ENCODE measurements around the gene CNTN5. TPM values are rescaled to one million over a fixed set of nuclear protein-coding genes. Genes with fewer than 3 reads are reported as not detected.
"Not testable (repeated sequence)": the region's sequence is repeated elsewhere in the genome, so short reads cannot be mapped to it uniquely, and the experiment has no call there.

CNTN5 gene
- total RNA-seq, 2 donors from 2014 or later = not detected

DNA sequence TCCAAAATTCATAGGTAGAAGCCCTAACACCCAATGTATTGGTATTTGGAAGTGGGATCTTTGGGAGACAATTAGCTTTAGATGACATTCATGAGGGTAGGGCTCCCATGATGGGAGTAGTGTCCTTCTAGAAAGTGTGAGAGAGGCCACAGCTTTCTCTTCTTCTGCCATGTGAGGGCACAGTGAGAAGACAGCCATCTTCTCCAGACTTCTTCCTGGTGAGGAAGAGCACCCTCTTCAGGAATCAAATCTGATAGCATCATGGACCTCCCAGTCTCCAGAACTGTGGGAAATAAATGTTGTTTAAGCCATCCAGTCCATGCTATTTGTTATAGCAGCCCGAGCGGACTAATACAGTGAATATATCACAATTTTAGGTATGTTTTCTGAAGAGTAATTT, 96.9 kb downstream of the CNTN5 start:
- H3K36me3 Mint-ChIP-seq (ENCODE audit: low read depth) = no peaks in the 10 kb centered on the region
- ATAC-seq (replicated peaks) = no peak
- no peak overlapping the region for H3K27ac Mint-ChIP-seq
- H3K27me3 Mint-ChIP-seq = no peaks in the 10 kb centered on the region
- H3K9me3 Mint-ChIP-seq = peaks cover 18% of the 10 kb centered on the region
- no peak overlapping the region for H3K4me3 Mint-ChIP-seq
- no peaks in the 10 kb centered on the region for H3K4me1 Mint-ChIP-seq

DNA sequence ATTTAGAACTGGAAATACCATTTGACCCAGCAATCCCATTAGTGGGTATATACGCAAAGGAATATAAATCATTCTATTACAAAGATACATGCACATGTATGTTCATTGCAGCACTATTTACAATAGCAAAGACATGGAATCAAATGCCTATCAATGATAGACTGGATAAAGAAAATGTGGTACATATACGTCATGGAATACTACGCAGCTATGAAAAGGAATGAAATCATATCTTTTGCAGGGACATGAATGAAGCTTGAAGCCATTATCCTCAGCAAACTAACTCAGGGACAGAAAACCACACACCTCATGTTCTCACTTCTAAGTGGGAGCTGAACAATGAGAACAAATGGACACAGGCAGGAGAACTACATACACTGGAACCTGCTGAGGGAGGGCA, 113.1 kb downstream of the CNTN5 start:
- H3K4me3 Mint-ChIP-seq; H3K4me1 Mint-ChIP-seq; H3K36me3 Mint-ChIP-seq (ENCODE audit: low read depth); H3K27ac Mint-ChIP-seq; H3K27me3 Mint-ChIP-seq; ATAC-seq (replicated peaks): not testable (repeated sequence)
- H3K9me3 Mint-ChIP-seq = peaks cover 28% of the 10 kb centered on the region

DNA sequence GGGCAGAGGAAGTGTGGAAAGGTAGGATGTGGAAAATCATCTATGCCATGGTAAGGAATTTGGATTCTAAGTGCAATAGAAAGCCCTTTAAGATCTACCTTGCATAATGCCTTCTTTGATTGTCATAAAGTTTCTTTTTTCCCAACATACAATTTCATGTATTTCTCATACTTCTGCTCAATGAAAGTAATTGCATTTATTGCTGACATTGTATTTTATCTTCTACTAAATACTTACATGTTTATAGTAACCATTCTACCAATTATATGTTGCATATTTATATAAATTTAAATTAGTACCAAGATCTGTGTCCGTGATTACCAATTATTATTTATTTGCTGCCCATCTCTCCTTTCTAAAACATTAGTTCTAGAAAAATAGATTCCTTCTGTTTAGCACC, 114.8 kb downstream of the CNTN5 start:
- Mint-ChIP-seq H3K27me3 (no peaks in the 10 kb centered on the region), H3K36me3 (ENCODE audit: low read depth) (no peaks in the 10 kb centered on the region), H3K9me3 (peaks cover 18% of the 10 kb centered on the region), H3K4me1 (no peaks in the 10 kb centered on the region), H3K4me3 (no peak overlapping the region), H3K27ac (no peak overlapping the region)
- no peak for ATAC-seq (replicated peaks)

DNA sequence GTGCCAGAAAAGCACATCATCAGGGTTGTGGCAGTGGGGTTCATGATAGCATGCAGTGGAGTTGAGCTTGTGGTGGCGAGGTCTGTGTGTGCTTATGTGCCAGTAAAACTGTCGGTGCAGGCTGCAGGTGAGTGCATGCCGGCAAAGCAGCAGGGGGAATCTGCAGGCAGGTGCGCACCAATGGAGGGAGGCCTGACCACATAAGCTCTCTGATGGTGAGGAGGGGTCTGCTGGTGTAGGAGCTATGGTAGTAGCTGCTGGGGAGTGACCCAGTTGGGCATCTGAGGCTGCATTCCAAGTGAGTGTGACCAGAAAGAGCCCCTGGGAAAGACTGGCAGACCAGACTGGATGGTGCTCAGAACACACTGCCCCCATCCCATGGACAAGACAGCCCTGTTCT, 121.5 kb downstream of the CNTN5 start:
- no peak for ATAC-seq (replicated peaks)

DNA sequence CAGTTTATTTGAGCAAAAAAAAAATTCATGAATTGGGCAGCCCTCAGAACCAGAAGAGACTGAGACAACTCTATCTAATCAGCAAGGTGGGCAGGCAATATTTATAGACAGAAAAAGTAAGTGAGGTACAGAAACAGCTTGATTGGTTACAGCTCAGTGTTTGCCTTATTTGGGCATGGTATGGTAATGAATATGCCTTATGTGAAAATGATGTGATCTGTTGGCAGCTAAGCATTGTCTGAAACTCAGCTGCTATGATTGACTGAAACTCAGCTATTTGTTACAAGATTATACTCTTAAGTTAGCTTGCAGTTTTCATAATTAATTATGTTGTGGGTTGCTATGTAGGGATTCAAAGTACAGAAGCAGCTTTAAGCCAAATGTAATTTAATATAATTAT, 127.6 kb downstream of the CNTN5 start:
- H3K27me3 Mint-ChIP-seq = no peaks in the 10 kb centered on the region
- no peaks in the 10 kb centered on the region for H3K4me1 Mint-ChIP-seq
- no peak overlapping the region for H3K27ac Mint-ChIP-seq
- no peak overlapping the region for H3K4me3 Mint-ChIP-seq
- peaks cover 5% of the 10 kb centered on the region for H3K9me3 Mint-ChIP-seq
- H3K36me3 Mint-ChIP-seq (ENCODE audit: low read depth) = no peaks in the 10 kb centered on the region
- ATAC-seq (replicated peaks) = no peak

More for the DNA sequence above, 121.5 kb downstream of the CNTN5 start:
- H3K9me3 Mint-ChIP-seq = peaks cover 12% of the 10 kb centered on the region
- H3K27ac Mint-ChIP-seq = no peak overlapping the region
- no peaks in the 10 kb centered on the region for H3K27me3 Mint-ChIP-seq
- no peak overlapping the region for H3K4me3 Mint-ChIP-seq
- H3K36me3 Mint-ChIP-seq (ENCODE audit: low read depth) = no peaks in the 10 kb centered on the region
- H3K4me1 Mint-ChIP-seq = no peaks in the 10 kb centered on the region

DNA sequence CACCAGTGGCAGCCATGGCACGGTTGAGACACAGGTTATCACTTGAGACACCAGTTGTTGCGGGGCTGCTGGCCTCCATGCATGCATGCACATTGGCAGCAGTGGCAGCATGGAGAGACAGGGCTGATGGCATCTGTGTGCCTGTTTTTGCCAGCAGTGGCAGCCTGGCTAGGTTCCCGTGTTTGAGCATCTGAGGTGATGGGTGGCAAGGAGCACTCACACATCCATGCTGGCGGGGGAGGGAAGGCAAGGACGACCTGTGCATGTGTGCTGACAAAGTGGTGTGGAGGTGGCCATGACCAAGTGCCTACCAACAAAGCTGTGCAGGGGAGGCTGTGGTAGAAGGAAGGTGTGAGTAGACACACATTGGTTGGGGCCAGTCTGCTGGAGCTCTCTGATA, 133.5 kb downstream of the CNTN5 start:
- Mint-ChIP-seq H3K4me1 (no peaks in the 10 kb centered on the region), H3K27me3 (no peaks in the 10 kb centered on the region), H3K4me3 (no peak overlapping the region), H3K36me3 (ENCODE audit: low read depth) (no peaks in the 10 kb centered on the region), H3K27ac (no peak overlapping the region), H3K9me3 (peaks cover 4% of the 10 kb centered on the region)
- ATAC-seq (replicated peaks) = no peak

GRCh38 chr11:99160447-99160846, 139.7 kb downstream of the CNTN5 start:
- Mint-ChIP-seq H3K27me3 (no peaks in the 10 kb centered on the region), H3K36me3 (ENCODE audit: low read depth) (no peaks in the 10 kb centered on the region), H3K9me3 (peaks cover 3% of the 10 kb centered on the region), H3K4me1 (no peaks in the 10 kb centered on the region), H3K27ac (no peak overlapping the region), H3K4me3 (no peak overlapping the region)
- ATAC-seq (replicated peaks) = no peak

DNA sequence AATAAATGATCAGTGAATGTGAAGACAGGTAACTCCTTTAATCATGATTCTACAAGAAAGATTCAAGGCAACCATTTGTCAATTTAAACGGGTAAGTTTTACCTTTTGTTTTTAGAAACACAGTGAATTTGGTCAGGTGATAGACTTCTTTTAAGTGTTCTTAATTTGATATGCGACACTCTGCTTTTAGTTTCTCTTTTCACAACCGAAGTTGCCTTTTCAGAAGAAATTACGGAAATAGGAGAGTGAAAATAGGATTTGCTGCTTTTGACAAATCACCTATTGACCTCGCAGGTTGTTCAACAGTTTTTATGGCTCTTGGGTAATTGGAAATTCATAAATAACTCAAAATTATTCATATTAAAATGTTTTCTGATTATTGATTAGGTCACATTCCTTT, 142.1 kb downstream of the CNTN5 start:
- Mint-ChIP-seq H3K36me3 (ENCODE audit: low read depth) (no peaks in the 10 kb centered on the region), H3K4me3 (no peak overlapping the region), H3K9me3 (peaks cover 3% of the 10 kb centered on the region), H3K27ac (no peak overlapping the region), H3K4me1 (no peaks in the 10 kb centered on the region), H3K27me3 (no peaks in the 10 kb centered on the region)
- no peak for ATAC-seq (replicated peaks)

DNA sequence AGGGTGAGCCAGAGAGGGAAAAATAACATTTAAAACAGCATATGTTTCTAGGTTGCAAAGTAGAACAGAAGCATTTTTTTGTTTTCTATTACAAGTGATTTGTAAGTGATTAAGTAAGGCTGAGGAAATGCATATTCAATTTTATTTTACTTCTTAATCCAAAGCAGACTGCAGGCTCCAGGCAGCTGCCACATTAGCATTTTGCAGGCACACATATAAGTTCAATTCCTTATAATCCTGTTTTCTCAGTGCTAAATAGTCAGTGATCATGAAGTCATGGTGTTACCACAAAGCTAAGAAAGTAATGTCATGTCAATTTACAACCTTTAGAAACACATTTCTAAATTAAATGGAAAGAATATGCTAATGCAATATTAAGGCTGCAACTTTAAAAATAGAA, 149.8 kb downstream of the CNTN5 start:
- Mint-ChIP-seq H3K27ac (no peak overlapping the region), H3K27me3 (no peaks in the 10 kb centered on the region), H3K36me3 (ENCODE audit: low read depth) (no peaks in the 10 kb centered on the region), H3K4me3 (no peak overlapping the region), H3K4me1 (no peaks in the 10 kb centered on the region), H3K9me3 (peaks cover 14% of the 10 kb centered on the region)
- no peak for ATAC-seq (replicated peaks)

GRCh38 chr11:99171330-99171729, 150.6 kb downstream of the CNTN5 start:
- no peaks in the 10 kb centered on the region for H3K27me3 Mint-ChIP-seq
- H3K4me3 Mint-ChIP-seq = no peak overlapping the region
- H3K9me3 Mint-ChIP-seq = peaks cover 17% of the 10 kb centered on the region
- ATAC-seq (replicated peaks) = no peak
- no peaks in the 10 kb centered on the region for H3K4me1 Mint-ChIP-seq
- H3K36me3 Mint-ChIP-seq (ENCODE audit: low read depth) = no peaks in the 10 kb centered on the region
- no peak overlapping the region for H3K27ac Mint-ChIP-seq

DNA sequence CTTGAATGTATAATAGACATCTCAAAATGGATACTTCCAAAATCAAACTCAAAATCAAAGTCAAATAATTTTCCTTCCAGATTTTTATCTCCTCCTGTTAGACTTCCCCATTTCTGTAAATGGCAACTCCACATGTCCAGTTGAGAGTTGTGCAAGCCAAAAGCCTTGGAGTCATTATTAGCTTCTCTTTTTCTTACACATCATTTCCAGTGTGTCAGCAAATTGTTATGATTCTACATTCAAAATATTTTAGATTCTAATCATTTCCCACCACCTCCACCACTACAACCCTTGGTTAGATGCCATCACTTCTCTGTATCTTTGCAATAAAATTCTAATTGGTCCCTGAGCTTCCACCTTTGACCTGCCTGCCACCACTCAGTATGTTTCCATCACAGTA, 155.7 kb downstream of the CNTN5 start:
- ATAC-seq (replicated peaks) = no peak
- Mint-ChIP-seq H3K27ac (no peak overlapping the region), H3K36me3 (ENCODE audit: low read depth) (no peaks in the 10 kb centered on the region), H3K9me3 (peaks cover 29% of the 10 kb centered on the region), H3K4me1 (no peaks in the 10 kb centered on the region), H3K27me3 (no peaks in the 10 kb centered on the region), H3K4me3 (no peak overlapping the region)

DNA sequence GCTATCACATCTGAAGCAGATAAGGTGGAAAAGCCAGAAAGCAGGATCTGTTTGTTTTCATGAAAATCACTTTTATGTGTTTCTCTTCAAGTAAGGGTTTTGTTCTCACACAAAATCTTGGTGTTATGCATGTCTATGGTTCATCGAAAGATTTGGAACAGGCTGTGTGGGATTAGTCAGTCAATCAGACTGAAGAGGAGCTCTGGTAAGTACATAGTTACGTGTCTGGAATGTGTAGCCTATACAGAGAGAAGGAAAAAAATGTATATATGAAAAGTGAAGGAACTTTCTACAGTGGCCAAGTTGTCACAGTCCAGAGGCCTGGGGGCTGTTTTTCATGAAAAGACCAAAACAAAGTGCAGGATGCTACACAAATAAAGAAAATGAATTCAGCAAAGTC, 156.7 kb downstream of the CNTN5 start:
- no peak for ATAC-seq (replicated peaks)
- H3K36me3 Mint-ChIP-seq (ENCODE audit: low read depth) = no peaks in the 10 kb centered on the region
- H3K9me3 Mint-ChIP-seq = peaks cover 33% of the 10 kb centered on the region
- H3K27me3 Mint-ChIP-seq = no peaks in the 10 kb centered on the region
- H3K4me1 Mint-ChIP-seq = no peaks in the 10 kb centered on the region
- H3K27ac Mint-ChIP-seq = no peak overlapping the region
- no peak overlapping the region for H3K4me3 Mint-ChIP-seq

GRCh38 chr11:99184146-99184545, 163.4 kb downstream of the CNTN5 start:
- no peak for ATAC-seq (replicated peaks)
- Mint-ChIP-seq H3K27me3 (no peaks in the 10 kb centered on the region), H3K4me1 (no peaks in the 10 kb centered on the region), H3K36me3 (ENCODE audit: low read depth) (no peaks in the 10 kb centered on the region), H3K4me3 (no peak overlapping the region), H3K9me3 (peaks cover 20% of the 10 kb centered on the region), H3K27ac (no peak overlapping the region)

DNA sequence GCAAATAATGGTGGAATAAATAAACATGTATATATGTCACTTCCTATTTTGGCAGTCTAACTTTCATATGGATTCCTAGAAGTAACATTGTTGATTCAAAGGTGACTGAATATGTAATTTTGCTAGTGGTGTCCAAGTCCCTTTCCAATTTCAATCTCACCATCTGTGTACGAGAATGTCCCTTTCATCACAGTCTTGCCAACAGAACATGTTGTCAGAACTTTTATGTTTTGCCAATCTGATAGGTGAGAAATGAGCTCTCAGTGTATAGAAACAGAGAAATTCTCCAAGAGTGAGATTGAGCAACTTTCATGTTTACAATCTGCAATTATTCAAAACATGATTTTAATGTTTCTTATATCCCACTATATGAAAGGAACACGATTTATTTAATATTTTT, 167.5 kb downstream of the CNTN5 start:
- H3K27me3 Mint-ChIP-seq = no peaks in the 10 kb centered on the region
- H3K4me1 Mint-ChIP-seq = no peaks in the 10 kb centered on the region
- H3K9me3 Mint-ChIP-seq = peaks cover 16% of the 10 kb centered on the region
- ATAC-seq (replicated peaks) = no peak
- H3K4me3 Mint-ChIP-seq = no peak overlapping the region
- no peak overlapping the region for H3K27ac Mint-ChIP-seq
- no peaks in the 10 kb centered on the region for H3K36me3 Mint-ChIP-seq (ENCODE audit: low read depth)

GRCh38 chr11:99192716-99193115, 172.0 kb downstream of the CNTN5 start:
- ATAC-seq (replicated peaks) = no peak
- Mint-ChIP-seq H3K4me3 (no peak overlapping the region), H3K36me3 (ENCODE audit: low read depth) (no peaks in the 10 kb centered on the region), H3K4me1 (no peaks in the 10 kb centered on the region), H3K9me3 (peaks cover 6% of the 10 kb centered on the region), H3K27me3 (no peaks in the 10 kb centered on the region), H3K27ac (no peak overlapping the region)

GRCh38 chr11:99197477-99197876, 176.7 kb downstream of the CNTN5 start:
- no peak for ATAC-seq (replicated peaks)
- no peak overlapping the region for H3K4me3 Mint-ChIP-seq
- H3K4me1 Mint-ChIP-seq = no peaks in the 10 kb centered on the region
- peaks cover 8% of the 10 kb centered on the region for H3K9me3 Mint-ChIP-seq
- H3K36me3 Mint-ChIP-seq (ENCODE audit: low read depth) = no peaks in the 10 kb centered on the region
- H3K27me3 Mint-ChIP-seq = no peaks in the 10 kb centered on the region
- no peak overlapping the region for H3K27ac Mint-ChIP-seq
